Liver (tissue), 9 donors: ENCODE results near the gene MCF2L. TPM values are rescaled to one million over a fixed set of nuclear protein-coding genes. Genes with fewer than 3 reads are reported as not detected.

Experiments used
- DNase-seq: peaks from one replicate; pipeline ENCODE4 v3.0.0-alpha.2; 2017; ENCODE audit warnings: low spot score
- H3K27ac ChIP-seq, 2 donors: one replicate each; pipeline ENCODE4 v1.7.0; 2013; ENCODE audit warnings: inconsistent platforms in 2 of 2, low read length in 2 of 2, control low read depth in 1 of 2, low read depth in 1 of 2, mild to moderate bottlenecking in 1 of 2
- H3K27me3 ChIP-seq, 4 donors: one replicate each; pipeline versions ENCODE4 v1.6.1 to v1.7.0; 2013; ENCODE audit warnings: low read length in 3 of 4, inconsistent platforms in 1 of 4, mild to moderate bottlenecking in 1 of 4, moderate library complexity in 1 of 4; ENCODE audit not compliant: control insufficient read depth in 4 of 4, insufficient read depth in 4 of 4
- H3K36me3 ChIP-seq, 4 donors: one replicate each; pipeline versions ENCODE4 v1.6.1 to v1.7.0; 2013; ENCODE audit warnings: low read length in 3 of 4, mild to moderate bottlenecking in 3 of 4, low read depth in 1 of 4, moderate library complexity in 1 of 4; ENCODE audit not compliant: control insufficient read depth in 4 of 4, insufficient read depth in 3 of 4
- H3K4me1 ChIP-seq, 4 donors: one replicate each; pipeline versions ENCODE4 v1.6.1 to v1.7.0; 2013; ENCODE audit warnings: low read length in 3 of 4, mild to moderate bottlenecking in 3 of 4, moderate library complexity in 1 of 4; ENCODE audit not compliant: control insufficient read depth in 4 of 4, insufficient read depth in 4 of 4
- H3K4me3 ChIP-seq, 3 donors: one replicate each; pipeline versions ENCODE4 v1.6.1 to v1.7.0; 2013; ENCODE audit warnings: low read length in 3 of 3, control low read depth in 1 of 3, low read depth in 1 of 3, mild to moderate bottlenecking in 1 of 3
- H3K9ac ChIP-seq, 2 donors: one replicate each; pipeline ENCODE4 v1.7.0; 2013; ENCODE audit warnings: low read length in 2 of 2, mild to moderate bottlenecking in 2 of 2, moderate library complexity in 2 of 2, control low read depth in 1 of 2, low read depth in 1 of 2
- H3K9me3 ChIP-seq, 4 donors: one replicate each; pipeline versions ENCODE4 v1.6.1 to v1.7.0; 2013; ENCODE audit warnings: low read length in 3 of 4; ENCODE audit not compliant: control insufficient read depth in 4 of 4
- ATF3 ChIP-seq: IDR thresholded peaks from 2 replicates; pipeline ENCODE4 v1.6.1; 2016; ENCODE audit warnings: antibody characterized with exemption
- CTCF ChIP-seq: fragments of 150-350 bp; IDR thresholded peaks from 2 replicates; pipeline ENCODE4 v1.5.1; 2017; ENCODE audit warnings: improper control_type of control experiment, low read depth, low read length; ENCODE audit not compliant: missing input control
- EGR1 ChIP-seq, 2 donors: IDR thresholded peaks; 2 replicates each; pipeline ENCODE4 v1.6.1; 2016 to 2018; ENCODE audit warnings: antibody characterized with exemption in 2 of 2, low read depth in 2 of 2
- FOXA1 ChIP-seq: IDR thresholded peaks from 2 replicates; pipeline ENCODE4 v1.6.1; 2016; ENCODE audit warnings: antibody characterized with exemption
- FOXA2 ChIP-seq: IDR thresholded peaks from 2 replicates; pipeline ENCODE4 v1.6.1; 2016; ENCODE audit warnings: antibody characterized with exemption
- GABPA ChIP-seq, 2 donors: IDR thresholded peaks in 1 of 2; conservative IDR thresholded peaks in 1 of 2; 2 replicates each; pipeline ENCODE4 v1.6.1; 2016; ENCODE audit warnings: antibody characterized with exemption in 2 of 2, mild to moderate bottlenecking in 1 of 2, moderate library complexity in 1 of 2
- HNF4A ChIP-seq, 2 donors: conservative IDR thresholded peaks; 2 replicates each; pipeline ENCODE4 v1.6.1; 2016; ENCODE audit warnings: antibody characterized with exemption in 2 of 2, mild to moderate bottlenecking in 2 of 2
- HNF4G ChIP-seq: IDR thresholded peaks from 2 replicates; pipeline ENCODE4 v1.6.1; 2016; ENCODE audit warnings: antibody characterized with exemption
- JUND ChIP-seq, 2 donors: IDR thresholded peaks; 2 replicates each; pipeline ENCODE4 v1.6.1; 2016; ENCODE audit warnings: antibody characterized with exemption in 2 of 2
- NR2F2 ChIP-seq: IDR thresholded peaks from 2 replicates; pipeline ENCODE4 v1.6.1; 2016; ENCODE audit warnings: antibody characterized with exemption
- RAD21 ChIP-seq, 2 donors: IDR thresholded peaks; 2 replicates each; pipeline ENCODE4 v1.6.1; 2016; ENCODE audit warnings: antibody characterized with exemption in 2 of 2, mild to moderate bottlenecking in 2 of 2
- REST ChIP-seq: IDR thresholded peaks from 2 replicates; pipeline ENCODE4 v1.6.1; 2016; ENCODE audit warnings: antibody characterized with exemption, mild to moderate bottlenecking
- RXRA ChIP-seq, 2 donors: IDR thresholded peaks; 2 replicates each; pipeline ENCODE4 v1.6.1; 2017 to 2018; ENCODE audit warnings: antibody characterized with exemption in 2 of 2, mild to moderate bottlenecking in 1 of 2
- SP1 ChIP-seq: IDR thresholded peaks from 2 replicates; pipeline ENCODE4 v1.6.1; 2018; ENCODE audit warnings: antibody characterized with exemption, mild to moderate bottlenecking
- TAF1 ChIP-seq: conservative IDR thresholded peaks from 2 replicates; pipeline ENCODE4 v1.6.1; 2016; ENCODE audit warnings: antibody characterized with exemption, mild to moderate bottlenecking
- YY1 ChIP-seq: IDR thresholded peaks from 2 replicates; pipeline ENCODE4 v1.6.1; 2016; ENCODE audit warnings: antibody characterized with exemption, mild to moderate bottlenecking
- ZBTB33 ChIP-seq: IDR thresholded peaks from 2 replicates; pipeline ENCODE4 v1.6.1; 2016; ENCODE audit warnings: antibody characterized with exemption
- WGBS: extraction: QIAGEN DNeasy Blood & Tissue Kit; methylation state at CpG from one replicate; pipeline ENCODE4 v1.1.7; 2013; 5-methylcytosine and 5-hydroxymethylcytosine counted together
- polyA plus RNA-seq, 2 donors: library from polyadenylated mRNA; stranded (reverse) in 1 of 2; unstranded in 1 of 2; fragments of 200-250 nt in 1 of 2; fragments of >200 nt in 1 of 2; fragmentation: Nextera tagmentation in 1 of 2; extraction: Ambion mirVana in 1 of 2; gene quantifications; one replicate each; pipeline versions ENCODE4 v1.2.1 to v1.2.3, GENCODE V29; 2013 to 2015
- total RNA-seq, 2 donors: library from RNA; depleted of rRNA; stranded (reverse); fragments of >200 nt; gene quantifications; one replicate each; pipeline ENCODE4 v1.2.3, GENCODE V29; 2014
- donor health status: healthy.
- donor health status: healthy.
- donor health status: healthy.
- donor health status: healthy.
- donor health status: healthy.

Gene MCF2L
- total and polyA plus RNA-seq, 4 donors: 2.9 to 12.8 (median 7.1) TPM

- Histone ChIP-seq H3K4me1 (peaks cover 0 to 14% (median 6%) of the 10 kb centered on the region in 4 donors), H3K27me3 (no peaks in the 10 kb centered on the region), H3K36me3 (no peaks in the 10 kb centered on the region), H3K4me3 (no peak overlapping the region), H3K9ac (no peak overlapping the region), H3K9me3 (no peaks in the 10 kb centered on the region), H3K27ac (no peak overlapping the region)
- WGBS: 95% methylated on average over 16 of the region's 16 CpGs
- DNase-seq: no peak
- TF ChIP-seq GABPA (IDR thresholded peaks at IDR 0.05 in 1 of 2, conservative IDR thresholded peaks at IDR 0.05 in 1 of 2) (no peak), REST (no peak), FOXA2 (no peak), EGR1 (IDR thresholded peaks at IDR 0.05; ENCODE audit: low read depth in 2 of 2) (no peak), HNF4A (conservative IDR thresholded peaks at IDR 0.05) (no peak), ATF3 (no peak), RAD21 (IDR thresholded peaks at IDR 0.05) (no peak), YY1 (no peak), FOXA1 (no peak), NR2F2 (no peak), RXRA (IDR thresholded peaks at IDR 0.05) (no peak), JUND (IDR thresholded peaks at IDR 0.05) (no peak), TAF1 (no peak), CTCF (no peak)
Observed at GRCh38 chr13:112965573-112966115, 3.4 kb upstream of the MCF2L start.

GRCh38 chr13:112966776-112967175 lies 2.2 kb upstream of the MCF2L start:
- Histone ChIP-seq H3K4me1 (peaks cover 0 to 14% (median 6%) of the 10 kb centered on the region in 4 donors), H3K9me3 (no peaks in the 10 kb centered on the region), H3K9ac (no peak overlapping the region), H3K36me3 (no peaks in the 10 kb centered on the region), H3K27me3 (no peaks in the 10 kb centered on the region), H3K27ac (no peak overlapping the region), H3K4me3 (no peak overlapping the region)
- 93% methylated on average over 6 of the region's 6 CpGs for WGBS
- DNase-seq: no peak
- no peak for TF ChIP-seq REST
- no peak for TF ChIP-seq FOXA1
- no peak for TF ChIP-seq RXRA (IDR thresholded peaks at IDR 0.05)
- TF ChIP-seq YY1: no peak
- no peak for TF ChIP-seq ATF3
- no peak for TF ChIP-seq EGR1 (IDR thresholded peaks at IDR 0.05; ENCODE audit: low read depth in 2 of 2)
- TF ChIP-seq ZBTB33: no peak
- TF ChIP-seq FOXA2: no peak
- no peak for TF ChIP-seq JUND (IDR thresholded peaks at IDR 0.05)
- TF ChIP-seq SP1: no peak
- no peak for TF ChIP-seq RAD21 (IDR thresholded peaks at IDR 0.05)
- TF ChIP-seq CTCF: no peak
- no peak for TF ChIP-seq HNF4A (conservative IDR thresholded peaks at IDR 0.05)
- TF ChIP-seq NR2F2: no peak
- TF ChIP-seq GABPA (IDR thresholded peaks at IDR 0.05 in 1 of 2, conservative IDR thresholded peaks at IDR 0.05 in 1 of 2): no peak
- no peak for TF ChIP-seq HNF4G
